SK-N-SH (cell line): ENCODE results near the gene ZNF746. TPM values are rescaled to one million over a fixed set of nuclear protein-coding genes. Genes with fewer than 3 reads are reported as not detected.
"Not testable (repeated sequence)": the region's sequence is repeated elsewhere in the genome, so short reads cannot be mapped to it uniquely, and the experiment has no call there.

ENCODE experiments used
- CTCF ChIA-PET: fragments of 300-600, 350-600 bp; formaldehyde crosslinking; extraction: SDS; loops from one replicate; lab custom pipeline; 2021; lab: Yijun Ruan, JAX
- POLR2A ChIA-PET: fragments of 350-600 bp; sonication (Branson Sonifier 250); formaldehyde crosslinking; extraction: SDS; loops from one replicate; lab custom pipeline; 2020; ENCODE audit warnings: antibody characterized with exemption, inconsistent platforms; lab: Yijun Ruan, JAX
- DNase-seq: peaks from one replicate; pipeline ENCODE4 v3.0.0; 2012
- H2AFZ ChIP-seq: fragments of 200-600 bp; sonication (generic); 2 replicates; pipeline ENCODE4 v1.8.1; 2016; ENCODE audit warnings: antibody characterized with exemption, mild to moderate bottlenecking, low read depth
- H3F3A ChIP-seq: fragments of 200-600 bp; sonication (generic); replicated peaks from 2 replicates; pipeline ENCODE3; 2016; ENCODE audit warnings: antibody characterized with exemption, mild to moderate bottlenecking; ENCODE audit not compliant: insufficient read depth
- H3K27ac ChIP-seq, 2 experiments: fragments of 200-500 bp in 1 of 2; fragments of 200-600 bp in 1 of 2; sonication (Bioruptor generic) in 1 of 2; sonication (generic), shearing (Covaris generic) in 1 of 2; 2 replicates each; pipeline versions ENCODE4 v1.5.1 to v1.6.1; 2014 to 2016; ENCODE audit warnings: low read depth in 2 of 2, inconsistent platforms in 1 of 2, low read length in 1 of 2, mild to moderate bottlenecking in 1 of 2, mixed read lengths in 1 of 2
- H3K27me3 ChIP-seq: fragments of 200-600 bp; sonication (generic), shearing (Covaris generic); 2 replicates; pipeline ENCODE4 v1.6.1; 2016; ENCODE audit warnings: mixed run types; ENCODE audit not compliant: insufficient read depth
- H3K36me3 ChIP-seq, 2 experiments: fragments of 200-500 bp in 1 of 2; fragments of 200-600 bp in 1 of 2; sonication (Bioruptor generic) in 1 of 2; sonication (generic) in 1 of 2; replicated peaks in 1 of 2; 2 replicates each; pipeline versions ENCODE3 to v1.5.1; 2014 to 2016; ENCODE audit warnings: low read length in 1 of 2, mild to moderate bottlenecking in 1 of 2; ENCODE audit not compliant: insufficient read depth in 2 of 2, control insufficient read depth in 1 of 2
- H3K4me1 ChIP-seq, 2 experiments: fragments of 200-500 bp in 1 of 2; fragments of 200-600 bp in 1 of 2; sonication (Bioruptor generic) in 1 of 2; sonication (generic), shearing (Covaris generic) in 1 of 2; 2 replicates each; pipeline versions ENCODE4 v1.5.1 to v1.6.1; 2014 to 2016; ENCODE audit warnings: low read depth in 1 of 2, low read length in 1 of 2, mixed run types in 1 of 2; ENCODE audit not compliant: insufficient read depth in 2 of 2, control insufficient read depth in 1 of 2
- H3K4me2 ChIP-seq: fragments of 200-600 bp; sonication (generic), shearing (Covaris generic); 2 replicates; pipeline ENCODE4 v1.6.1; 2017; ENCODE audit warnings: mixed run types
- H3K4me3 ChIP-seq, 2 experiments: fragments of 200-500 bp in 1 of 2; fragments of 200-600 bp in 1 of 2; sonication (Bioruptor generic) in 1 of 2; sonication (generic), shearing (Covaris generic) in 1 of 2; 2 replicates each; pipeline versions ENCODE4 v1.5.1 to v1.8.1; 2014 to 2016; ENCODE audit warnings: low read depth in 2 of 2, inconsistent platforms in 1 of 2, low read length in 1 of 2, mild to moderate bottlenecking in 1 of 2, mixed read lengths in 1 of 2, moderate library complexity in 1 of 2
- H3K79me2 ChIP-seq: fragments of 200-600 bp; sonication (generic); 2 replicates; pipeline ENCODE4 v1.8.1; 2017; ENCODE audit warnings: mild to moderate bottlenecking; ENCODE audit not compliant: insufficient read depth
- H3K9ac ChIP-seq: fragments of 200-600 bp; sonication (generic); 2 replicates; pipeline ENCODE4 v1.6.1; 2017; ENCODE audit warnings: mixed run types
- H3K9me2 ChIP-seq: fragments of 200-600 bp; sonication (generic); 2 replicates; pipeline ENCODE4 v1.6.1; 2017; ENCODE audit warnings: mixed run types
- H3K9me3 ChIP-seq: fragments of 200-600 bp; sonication (generic); 2 replicates; pipeline ENCODE4 v1.6.1; 2017; ENCODE audit warnings: mixed run types, mild to moderate bottlenecking, moderate library complexity
- H4K20me1 ChIP-seq: fragments of 200-600 bp; sonication (generic); 2 replicates; pipeline ENCODE4 v1.6.1; 2017; ENCODE audit warnings: mild to moderate bottlenecking, mixed run types; ENCODE audit not compliant: insufficient read depth
- CTCF ChIP-seq: fragments of 200-600 bp; sonication (generic); IDR thresholded peaks from 2 replicates; pipeline ENCODE4 v1.6.1; 2017; ENCODE audit warnings: antibody characterized with exemption, mild to moderate bottlenecking, moderate library complexity
- FOXJ3 ChIP-seq: sonication (generic); formaldehyde crosslinking; IDR thresholded peaks from 2 replicates; pipeline ENCODE4 v1.5.1; 2020; ENCODE audit warnings: mild to moderate bottlenecking, missing genetic modification reagents
- GATA2 ChIP-seq: sonication (generic); formaldehyde crosslinking; IDR thresholded peaks from 2 replicates; pipeline ENCODE4 v1.5.0; 2020; ENCODE audit warnings: mild to moderate bottlenecking, missing genetic modification reagents
- JUND ChIP-seq: IDR thresholded peaks from 2 replicates; pipeline ENCODE4 v1.4.0; 2012
- NFIC ChIP-seq: IDR thresholded peaks from 2 replicates; pipeline ENCODE4 v1.4.0; 2012; ENCODE audit warnings: borderline replicate concordance
- POLR2AphosphoS5 ChIP-seq: IDR thresholded peaks from 2 replicates; pipeline ENCODE4 v1.6.1; 2012; ENCODE audit warnings: low read depth, low read length
- RCOR1 ChIP-seq: fragments of 150-350 bp; IDR thresholded peaks from 2 replicates; pipeline ENCODE4 v1.6.1; 2017; ENCODE audit warnings: antibody characterized with exemption, low read length
- SIN3A ChIP-seq: IDR thresholded peaks from 2 replicates; pipeline ENCODE4 v1.6.1; 2012; ENCODE audit warnings: low read depth, mild to moderate bottlenecking, low read length, moderate library complexity, borderline replicate concordance
- SMC3 ChIP-seq: IDR thresholded peaks from 2 replicates; pipeline ENCODE4 v1.6.1; 2012; ENCODE audit warnings: low read depth, low read length, improper control_type of control experiment
- TEAD4 ChIP-seq: IDR thresholded peaks from 2 replicates; pipeline ENCODE4 v1.4.0; 2012; ENCODE audit warnings: mild to moderate bottlenecking, borderline replicate concordance; ENCODE audit not compliant: insufficient read depth
- USF1 ChIP-seq: IDR thresholded peaks from 2 replicates; pipeline ENCODE4 v1.4.0; 2012; ENCODE audit warnings: low read depth, borderline replicate concordance
- USF2 ChIP-seq: fragments of 150-350 bp; IDR thresholded peaks from 2 replicates; pipeline ENCODE4 v1.6.1; 2017; ENCODE audit warnings: antibody characterized with exemption, low read length, low read depth, borderline replicate concordance
- whole genome bisulfite sequencing: methylation state at CpG from one replicate; pipeline ENCODE4 v1.1.6; 2017; ENCODE audit warnings: low lambda C conversion rate; 5-methylcytosine and 5-hydroxymethylcytosine counted together
- polyA plus RNA-seq, 3 experiments: library from polyadenylated mRNA; depleted of rRNA; stranded (reverse); fragments of >200 nt; gene quantifications; 2 replicates each; pipeline ENCODE4 v1.2.3, GENCODE V29; 2012

Gene ZNF746
- polyA plus RNA-seq, 1 of the 3 experiments (the other 2 are of a cell fraction), result 11.1 TPM

GRCh38 chr7:149493975-149494374 is 3.6 kb downstream of the ZNF746 start:
- H3K4me2 ChIP-seq, H3K9ac ChIP-seq, H3K27me3 ChIP-seq, H3F3A ChIP-seq, H3K9me2 ChIP-seq, H3K4me3 ChIP-seq, POLR2A ChIA-PET, H2AFZ ChIP-seq, DNase-seq, H3K9me3 ChIP-seq, H3K27ac ChIP-seq: not testable (repeated sequence)
- Histone ChIP-seq H3K4me1 (peaks cover 10 to 12% of the 10 kb centered on the region in 2 experiments), H3K79me2 (peaks cover 27% of the 10 kb centered on the region), H4K20me1 (peaks cover 18% of the 10 kb centered on the region), H3K36me3 (peaks cover 26 to 48% of the 10 kb centered on the region in 2 experiments)
- CTCF ChIA-PET, result interaction anchor here (0.6 kb wide), 1 partner anchor 367 kb away, joined by 3 read pairs; no protein-coding TSS in a partner anchor
- 95% methylated on average over 19 of the region's 20 CpGs for WGBS

GRCh38 chr7:149493366-149493765 is 4.2 kb downstream of the ZNF746 start:
- Histone ChIP-seq H3K4me2 (no peak overlapping the region), H3K27ac (no peak overlapping the region), H3K4me3 (no peak overlapping the region), H4K20me1 (peaks cover 18% of the 10 kb centered on the region), H3K9me3 (no peaks in the 10 kb centered on the region), H3K79me2 (peaks cover 27% of the 10 kb centered on the region), H3F3A (peaks cover 5% of the 10 kb centered on the region), H3K36me3 (peaks cover 29 to 53% of the 10 kb centered on the region in 2 experiments), H2AFZ (no peak overlapping the region), H3K27me3 (no peaks in the 10 kb centered on the region), H3K9ac (no peak overlapping the region), H3K9me2 (no peaks in the 10 kb centered on the region), H3K4me1 (peaks cover 10 to 12% of the 10 kb centered on the region in 2 experiments)
- TF ChIP-seq JUND, result no peak
- TF ChIP-seq FOXJ3 (CRISPR knock-in tag), result no peak
- no peak for TF ChIP-seq USF2
- TF ChIP-seq CTCF, result no peak
- no peak for TF ChIP-seq RCOR1
- TF ChIP-seq SIN3A, result no peak
- no peak for TF ChIP-seq SMC3
- no peak for TF ChIP-seq TEAD4
- no peak for TF ChIP-seq NFIC
- TF ChIP-seq POLR2AphosphoS5, result no peak
- TF ChIP-seq USF1, result no peak
- no peak for TF ChIP-seq GATA2
- POLR2A ChIA-PET, result no interaction called here
- WGBS, result 92% methylated on average over 9 of the region's 9 CpGs
- no peak for DNase-seq
- CTCF ChIA-PET, result interaction anchor here (0.6 kb wide), 1 partner anchor 367 kb away, joined by 3 read pairs; no protein-coding TSS in a partner anchor
